ENCODE data around the gene CABP7.

Gene CABP7

DNA sequence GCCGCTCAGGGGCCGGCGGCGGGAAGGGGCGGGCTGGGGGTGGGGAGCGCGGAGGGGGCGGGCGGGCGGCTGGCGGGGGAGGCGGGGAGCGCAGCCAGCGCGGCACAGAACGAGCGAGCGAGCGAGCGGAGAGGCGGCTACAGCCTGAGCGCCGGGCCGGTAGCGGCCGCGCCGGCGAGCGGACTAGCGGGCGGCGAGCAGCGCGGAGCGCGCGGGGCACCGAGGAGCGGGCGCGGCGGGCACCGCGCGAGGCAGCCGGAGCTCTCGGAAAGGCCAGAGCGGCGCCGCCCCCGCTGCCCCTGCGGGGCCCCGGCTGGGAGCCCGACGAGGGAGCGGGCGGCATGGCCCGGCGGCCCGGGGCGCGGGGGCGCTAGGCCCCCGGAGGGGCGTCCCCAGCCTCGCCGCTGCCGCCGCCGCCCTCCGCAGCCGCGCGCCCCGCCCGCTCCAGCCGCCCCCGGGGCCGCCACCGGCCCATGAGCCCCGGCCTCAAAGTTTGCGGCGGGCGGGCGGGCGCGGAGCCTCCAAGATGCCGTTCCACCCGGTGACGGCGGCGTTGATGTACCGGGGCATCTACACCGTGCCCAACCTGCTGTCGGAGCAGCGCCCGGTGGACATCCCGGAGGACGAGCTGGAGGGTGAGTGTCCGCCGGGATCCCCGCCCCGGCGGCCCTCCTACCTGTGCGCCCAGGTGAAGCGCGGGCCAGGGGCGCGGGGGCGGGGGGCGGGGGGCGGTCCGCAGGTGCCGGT lies at the start of gene CABP7:
TSS of gene CABP7 (plus strand) at position 105 of the 747 bp plus-strand sequence. CDS start at position 527, 422 bp downstream.
- no peak for DNase-seq (ENCODE audit: low read depth in 3 of 3)

DNA sequence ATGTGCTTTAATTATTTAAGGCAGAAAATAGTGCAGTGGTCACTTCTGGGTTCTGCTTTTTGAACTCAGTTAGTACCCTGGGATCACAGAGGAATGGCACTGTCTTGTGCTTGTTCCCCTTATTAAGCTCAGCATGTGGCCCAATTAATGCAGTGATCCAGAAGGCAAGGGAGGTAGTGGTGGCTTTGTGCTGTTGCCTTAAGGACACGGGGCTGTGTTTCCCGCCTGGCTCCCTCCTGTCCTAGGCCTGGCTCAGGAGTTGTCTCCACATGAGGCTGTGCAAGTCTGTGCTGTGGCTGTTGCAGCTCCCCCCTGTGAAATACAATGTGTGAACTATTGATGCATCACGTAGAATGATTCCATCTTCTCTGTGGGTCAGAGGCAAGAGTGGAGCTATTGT lies 49.2 kb upstream of the CABP7 start:
- DNase-seq (ENCODE audit: low read depth in 3 of 3) = no peak

DNA sequence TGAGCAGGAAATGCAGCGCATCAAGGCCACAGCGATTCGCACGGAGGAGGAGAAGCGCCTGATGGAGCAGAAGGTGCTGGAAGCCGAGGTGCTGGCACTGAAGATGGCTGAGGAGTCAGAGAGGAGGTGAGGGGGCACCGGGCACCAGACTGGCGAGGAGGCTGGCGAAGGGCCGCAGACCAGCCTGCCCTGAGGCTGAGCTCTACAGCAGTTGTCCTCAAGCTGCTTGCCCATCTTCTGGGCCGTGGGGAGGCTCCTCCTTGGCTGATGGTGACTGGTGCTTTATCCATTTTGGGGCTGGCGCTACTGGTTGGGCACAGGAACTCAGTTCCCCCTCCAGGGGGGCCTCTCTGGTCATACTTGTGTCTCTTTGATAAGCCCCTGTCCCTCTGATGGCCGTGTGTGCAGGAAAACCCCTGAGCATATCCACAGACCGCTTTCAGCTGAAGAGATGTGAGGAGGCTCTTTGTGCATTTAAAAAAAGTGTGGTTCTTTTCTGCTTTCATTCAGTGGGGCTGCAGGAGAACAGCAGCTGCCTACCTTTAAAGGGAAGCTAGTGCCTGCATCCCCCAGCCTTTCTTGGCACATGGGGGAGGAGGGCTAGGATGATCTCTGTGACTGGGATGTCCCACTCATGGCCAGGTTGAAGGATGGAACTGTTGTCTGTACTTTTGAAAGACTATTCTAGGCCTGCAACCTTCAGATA lies 46.3 kb upstream of the CABP7 start:
- no peak for DNase-seq (ENCODE audit: low read depth in 3 of 3)

GRCh38 chr22:29674121-29674520 lies 45.7 kb upstream of the CABP7 start:
- no peak for DNase-seq (ENCODE audit: low read depth in 3 of 3)

GRCh38 chr22:29679316-29679715 lies 40.5 kb upstream of the CABP7 start:
- no peak for DNase-seq (ENCODE audit: low read depth in 3 of 3)

GRCh38 chr22:29683536-29683935 lies 36.3 kb upstream of the CABP7 start:
- no peak for DNase-seq (ENCODE audit: low read depth in 3 of 3)

GRCh38 chr22:29684244-29684643 lies 35.6 kb upstream of the CABP7 start:
- DNase-seq (ENCODE audit: low read depth in 3 of 3) = no peak

GRCh38 chr22:29689206-29689879 lies 30.5 kb upstream of the CABP7 start:
- DNase-seq (ENCODE audit: low read depth in 3 of 3) = no peak

GRCh38 chr22:29689880-29690213 lies 30.0 kb upstream of the CABP7 start:
- peak; percentile 7 to 35 (median 9) for DNase-seq (ENCODE audit: low read depth in 3 of 3)

GRCh38 chr22:29690476-29690875 lies 29.3 kb upstream of the CABP7 start:
- DNase-seq (ENCODE audit: low read depth in 3 of 3) = no peak

GRCh38 chr22:29691636-29692326 lies 28.0 kb upstream of the CABP7 start:
- DNase-seq (ENCODE audit: low read depth in 3 of 3) = no peak

DNA sequence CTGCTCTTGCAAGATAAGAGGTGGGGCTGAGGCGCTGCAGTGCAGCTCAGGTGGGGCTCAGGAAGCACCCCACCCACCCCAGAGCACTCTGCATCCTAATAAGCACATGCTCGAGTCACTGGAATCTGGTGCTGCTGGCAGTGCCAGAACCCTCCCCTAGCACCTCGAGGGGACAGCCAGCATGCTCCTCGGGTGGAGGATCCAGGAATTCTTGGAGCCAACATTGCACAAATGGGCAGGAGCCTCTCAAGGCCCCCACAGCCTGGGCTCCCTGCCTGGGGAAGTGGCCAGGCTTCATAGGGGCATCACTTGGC lies 27.5 kb upstream of the CABP7 start:
- no peak for DNase-seq (ENCODE audit: low read depth in 3 of 3)

DNA sequence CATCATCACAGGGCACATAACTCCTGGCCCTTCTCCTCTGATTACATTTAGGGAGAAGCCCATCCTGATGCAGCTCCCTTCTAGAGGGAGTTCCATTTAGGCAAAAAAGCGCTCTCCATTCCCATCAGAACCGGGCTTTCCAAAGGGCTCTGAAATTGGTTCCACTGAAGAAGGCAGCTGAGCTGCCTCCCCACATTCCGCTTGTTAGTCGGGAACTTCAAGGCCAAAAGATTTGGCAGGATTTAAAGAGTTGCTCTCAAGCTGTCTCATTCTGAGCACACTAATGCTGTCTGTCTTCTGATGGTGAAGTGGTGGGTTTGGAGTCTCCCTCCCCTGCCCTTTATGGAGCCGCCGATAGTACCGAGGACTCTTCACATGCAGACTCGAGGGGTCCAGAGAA lies 26.6 kb upstream of the CABP7 start:
- no peak for DNase-seq (ENCODE audit: low read depth in 3 of 3)

- DNase-seq (ENCODE audit: low read depth in 3 of 3) = no peak
Observed at GRCh38 chr22:29693671-29694070, 26.1 kb upstream of the CABP7 start.

DNA sequence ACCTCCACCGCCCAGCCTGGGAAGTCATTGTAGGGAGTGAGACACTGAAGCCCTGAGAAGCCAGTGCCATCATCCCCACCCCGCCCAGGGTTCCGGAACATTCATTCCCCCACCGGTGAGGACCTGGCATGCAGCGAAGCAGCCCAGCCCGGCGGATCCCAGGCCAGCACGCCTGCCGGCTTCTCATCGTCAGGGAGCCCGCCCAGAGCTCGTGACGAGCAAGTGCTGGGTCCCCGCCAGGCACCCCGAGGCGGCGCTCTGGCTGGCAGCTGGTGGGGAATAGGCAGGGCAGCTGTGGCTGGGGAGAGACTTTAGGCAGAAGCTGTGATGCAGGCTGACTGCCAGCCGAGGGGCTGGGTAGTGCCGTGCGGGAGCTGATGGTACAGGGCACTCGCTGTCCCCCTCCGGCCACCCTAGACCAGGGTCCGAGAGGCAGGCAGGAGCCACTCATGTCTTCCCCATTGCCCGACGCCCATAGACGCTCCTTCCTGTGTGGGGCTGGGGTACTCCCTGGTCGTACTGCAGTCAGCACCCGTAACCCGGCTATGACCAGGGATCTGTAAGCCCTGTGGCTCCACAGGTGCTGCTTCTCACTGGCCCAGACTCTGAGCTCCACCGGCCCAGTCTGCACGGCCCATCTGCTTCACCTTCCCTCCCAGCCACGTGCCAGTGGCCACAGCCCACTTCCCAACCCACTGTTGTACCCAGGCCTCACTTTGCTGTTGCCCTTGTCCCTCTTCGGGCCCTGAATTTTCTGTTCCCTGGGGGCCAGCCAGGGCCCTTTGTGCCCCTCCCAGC lies 24.5 kb upstream of the CABP7 start:
- DNase-seq (ENCODE audit: low read depth in 3 of 3) = no peak

- DNase-seq (ENCODE audit: low read depth in 3 of 3) = no peak
Observed at GRCh38 chr22:29697853-29698598, 21.8 kb upstream of the CABP7 start.

GRCh38 chr22:29700206-29700899 lies 19.4 kb upstream of the CABP7 start:
- no peak for DNase-seq (ENCODE audit: low read depth in 3 of 3)

- no peak for DNase-seq (ENCODE audit: low read depth in 3 of 3)
Observed at GRCh38 chr22:29700900-29701154, 19.0 kb upstream of the CABP7 start.

DNA sequence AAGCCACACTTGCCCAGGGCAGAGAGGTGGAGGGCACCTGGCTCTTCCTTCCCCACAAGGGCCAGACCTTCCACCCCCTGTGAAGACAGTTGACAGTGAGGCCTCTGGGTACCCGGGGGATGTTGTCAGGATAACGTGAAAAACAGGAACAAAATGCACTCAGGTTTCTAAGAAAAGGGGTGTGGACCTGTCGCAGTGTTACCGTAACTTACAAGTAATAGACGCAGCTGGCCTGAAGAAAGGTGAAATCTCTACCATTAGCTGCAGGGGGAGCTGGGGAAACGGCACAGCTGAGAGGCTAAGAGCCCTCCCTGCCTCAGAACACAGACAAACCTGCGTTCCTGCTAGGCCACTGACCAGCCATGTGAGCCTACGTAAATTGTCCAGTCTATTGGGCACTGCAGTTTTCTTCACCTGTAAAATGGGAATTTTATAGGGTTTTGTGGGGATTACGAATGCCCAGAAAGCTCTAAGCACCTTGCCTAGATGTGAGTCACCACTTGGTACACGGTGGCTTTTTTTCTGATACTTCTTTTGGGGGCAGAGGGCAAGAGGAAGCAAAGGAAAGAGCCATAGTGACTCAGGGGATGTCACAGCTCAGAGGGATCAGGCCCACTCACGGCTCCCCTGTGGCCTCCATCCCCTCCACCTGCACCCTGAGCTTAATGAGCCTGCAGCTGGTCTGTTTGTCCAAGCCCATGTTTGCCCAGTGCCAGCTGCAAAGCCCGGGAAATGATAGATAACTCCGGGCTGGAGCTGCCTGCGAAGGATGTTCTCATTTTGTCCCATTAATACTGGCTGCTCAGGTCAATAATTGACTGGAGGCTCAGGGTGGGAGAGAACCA lies 18.4 kb upstream of the CABP7 start:
- no peak for DNase-seq (ENCODE audit: low read depth in 3 of 3)
